ENCODE results near the gene PRKCA. TPM values are rescaled to one million over a fixed set of nuclear protein-coding genes. Genes with fewer than 3 reads are reported as not detected.

The PRKCA gene
- total and polyA plus RNA-seq, 2 experiments from 2014 or later, result 6.4 to 35.4 TPM

- Histone ChIP-seq H2AFZ (no peak overlapping the region), H4K20me1 (replicated peaks; ENCODE audit: insufficient read depth) (no peaks in the 10 kb centered on the region), H3K27ac (ENCODE audit: low read depth) (no peak overlapping the region), H3K4me2 (no peak overlapping the region), H3F3A (replicated peaks; ENCODE audit: low read depth) (no peaks in the 10 kb centered on the region), H3K4me1 (ENCODE audit: insufficient read depth) (no peaks in the 10 kb centered on the region), H3K79me2 (replicated peaks; ENCODE audit: insufficient read depth) (no peaks in the 10 kb centered on the region), H3K4me3 (no peak overlapping the region), H3K36me3 (ENCODE audit: insufficient read depth) (no peaks in the 10 kb centered on the region), H3K9me2 (ENCODE audit: insufficient read depth) (no peaks in the 10 kb centered on the region), H3K27me3 (ENCODE audit: insufficient read depth) (no peaks in the 10 kb centered on the region)
- ATAC-seq, result no peak
- peaks cover 13% of the 10 kb centered on the region for H3K4me1 Mint-ChIP-seq
- TF ChIP-seq EZH2phosphoT487 (IDR thresholded peaks at IDR 0.05; ENCODE audit: unreplicated experiment) (no peak), ZNF462 (CRISPR knock-in tag; IDR thresholded peaks at IDR 0.05) (no peak), ETS1 (IDR thresholded peaks at IDR 0.05) (no peak), STAT1 (IDR thresholded peaks at IDR 0.05; ENCODE audit: unreplicated experiment) (no peak), ZNF114 (CRISPR knock-in tag; IDR thresholded peaks at IDR 0.05) (no peak), NANOG (IDR thresholded peaks at IDR 0.05; ENCODE audit: borderline replicate concordance) (no peak), CTCF (conservative IDR thresholded peaks at IDR 0.05; ENCODE audit: low read depth in 2 of 2) (no peak), EZH2 (IDR thresholded peaks at IDR 0.05; ENCODE audit: low read depth, unreplicated experiment) (no peak), ZNF331 (CRISPR knock-in tag; IDR thresholded peaks at IDR 0.05; ENCODE audit: low read depth) (no peak), CREB1 (CRISPR knock-in tag; IDR thresholded peaks at IDR 0.05; ENCODE audit: low read depth) (no peak), POLR2AphosphoS5 (IDR thresholded peaks at IDR 0.05; ENCODE audit: low read depth) (no peak), REST (IDR thresholded peaks at IDR 0.05; ENCODE audit: unreplicated experiment) (no peak), JUNB (IDR thresholded peaks at IDR 0.05; ENCODE audit: unreplicated experiment) (no peak)
- DNase-seq (ENCODE audit: low spot score), result no peak
- peaks cover 3% of the 10 kb centered on the region for H3K27me3 Mint-ChIP-seq (ENCODE audit: insufficient read depth, low read depth, poor library complexity)
- no peaks in the 10 kb centered on the region for H3K9me3 Mint-ChIP-seq
- H3K36me3 Mint-ChIP-seq (ENCODE audit: low read depth), result no peaks in the 10 kb centered on the region
- H3K27ac Mint-ChIP-seq, result no peak overlapping the region
- no peak overlapping the region for H3K4me3 Mint-ChIP-seq
Measured at GRCh38 chr17:66338937-66339336, 36.5 kb downstream of the PRKCA start.
